HepG2 (cell line): Measurements from ENCODE around the gene ITGA6. TPM values are rescaled to one million over a fixed set of nuclear protein-coding genes. Genes with fewer than 3 reads are reported as not detected.

Experiments used
- ATAC-seq: fragments of 200-7000 bp; cut with Tn5 transposase; 3 replicates; pipeline ENCODE4 v1.9.1; 2020; ENCODE audit warnings: mild to moderate bottlenecking, moderate library complexity
- BruUV-seq: library from RNA; stranded (reverse); fragments of 400-500 nt; replicated peaks from 2 replicates; lab custom pipeline; 2021; lab: Mats Ljungman, UMichigan
- CTCF ChIA-PET: fragments of 300-600 bp; formaldehyde crosslinking; extraction: SDS; loops from one replicate; lab custom pipeline; 2021; ENCODE audit warnings: low total read pairs, inconsistent platforms, low intra/inter-chr PET ratio; lab: Yijun Ruan, JAX
- POLR2A ChIA-PET: fragments of 350-600 bp; sonication (Branson Sonifier 250); formaldehyde crosslinking; loops from one replicate; lab custom pipeline; 2020; ENCODE audit warnings: antibody characterized with exemption, inconsistent platforms; lab: Yijun Ruan, JAX
- DNase-seq: peaks from one replicate; pipeline ENCODE4 v3.0.0-alpha.2; 2015; ENCODE audit warnings: low spot score
- FAIRE-seq: peaks from 3 replicates; lab custom pipeline; 2011; peaks lifted over from hg19 to GRCh38; lab: Jason Lieb, UNC
- H2AFZ ChIP-seq: one replicate; pipeline ENCODE4 v1.6.1; 2011; ENCODE audit warnings: low read length, inconsistent platforms
- H3K27ac ChIP-seq: fragments of 300-600 bp; 3 replicates; pipeline ENCODE4 v1.8.0; 2011; ENCODE audit warnings: mixed run types, mild to moderate bottlenecking, mixed read lengths, low read length, inconsistent platforms; ENCODE audit not compliant: insufficient read depth; ENCODE audit errors: extremely low read length
- H3K27me3 ChIP-seq, 2 experiments: fragments of 200-600 bp in 1 of 2; 2 replicates in 1 of 2; 3 replicates in 1 of 2; pipeline versions ENCODE4 v1.6.0 to v1.8.0; 2011; ENCODE audit warnings: low read length in 2 of 2, mild to moderate bottlenecking in 2 of 2, moderate library complexity in 2 of 2, inconsistent platforms in 1 of 2; ENCODE audit not compliant: insufficient read depth in 2 of 2, control insufficient read depth in 1 of 2
- H3K36me3 ChIP-seq, 2 experiments: fragments of 200-600 bp in 1 of 2; replicated peaks in 1 of 2; 2 replicates in 1 of 2; 3 replicates in 1 of 2; pipeline versions ENCODE4 v1.5.1 to v1.8.0; 2011; ENCODE audit warnings: low read length in 2 of 2, inconsistent platforms in 1 of 2; ENCODE audit not compliant: insufficient read depth in 2 of 2, control insufficient read depth in 1 of 2
- H3K4me1 ChIP-seq: 2 replicates; pipeline ENCODE4 v1.5.1; 2012; ENCODE audit warnings: low read length, inconsistent platforms; ENCODE audit not compliant: insufficient read depth
- H3K4me2 ChIP-seq: 2 replicates; pipeline ENCODE4 v1.6.0; 2011; ENCODE audit warnings: low read depth, low read length, inconsistent platforms
- H3K4me3 ChIP-seq, 3 experiments: fragments of 200-600 bp in 1 of 3; sonication (generic), shearing (Covaris generic) in 1 of 3; replicated peaks in 1 of 3; 2 replicates each; pipeline ENCODE4 v1.5.1; 2011 to 2016; ENCODE audit warnings: low read length in 3 of 3, inconsistent platforms in 2 of 3, low read depth in 2 of 3, mild to moderate bottlenecking in 2 of 3, control low read depth in 1 of 3, mixed read lengths in 1 of 3; ENCODE audit not compliant: insufficient read depth in 1 of 3
- H3K79me2 ChIP-seq: one replicate; pipeline ENCODE4 v1.6.1; 2011; ENCODE audit warnings: low read length, inconsistent platforms; ENCODE audit not compliant: insufficient read depth
- H3K9ac ChIP-seq: 2 replicates; pipeline ENCODE4 v1.6.0; 2011; ENCODE audit warnings: mild to moderate bottlenecking, low read depth, low read length, inconsistent platforms; ENCODE audit not compliant: insufficient read depth
- H3K9me3 ChIP-seq: 2 replicates; pipeline ENCODE4 v1.5.1; 2012; ENCODE audit warnings: mild to moderate bottlenecking, low read length
- H4K20me1 ChIP-seq: 2 replicates; pipeline ENCODE4 v1.6.0; 2011; ENCODE audit warnings: inconsistent platforms, mild to moderate bottlenecking, low read length, moderate library complexity; ENCODE audit not compliant: insufficient read depth
- FOSL1 ChIP-seq: sonication (generic); formaldehyde crosslinking; IDR thresholded peaks from 2 replicates; pipeline ENCODE4 v1.9.0; 2021; ENCODE audit warnings: missing genetic modification reagents, borderline replicate concordance
- KDM3A ChIP-seq: IDR thresholded peaks from 2 replicates; pipeline ENCODE4 v1.6.1; 2018; ENCODE audit warnings: low read depth, missing compliant biosample characterization
- SMAD3 ChIP-seq: sonication (generic); formaldehyde crosslinking; IDR thresholded peaks from 2 replicates; pipeline ENCODE4 v1.4.0; 2020; ENCODE audit warnings: missing genetic modification reagents
- ZNF205 ChIP-seq: IDR thresholded peaks from 2 replicates; pipeline ENCODE4 v1.6.1; 2018; ENCODE audit warnings: missing biosample characterization, missing genetic modification reagents
- WGBS: methylation state at CpG from one replicate; pipeline ENCODE4 v1.1.6; 2017; ENCODE audit warnings: low lambda C conversion rate; 5-methylcytosine and 5-hydroxymethylcytosine counted together
- in situ Hi-C: cut with HindIII; loops from 2 replicates; pipeline ENCODE4 v1.10.0; 2017; ENCODE audit warnings: low pct_unique_long_range_greater_than_20kb; ENCODE audit not compliant: extremely low pct_ligation_motif_present
- intact Hi-C: fragments of 100-400 bp; cut with micrococcal nuclease; formaldehyde crosslinking; loops from one replicate; pipeline ENCODE4 v1.10.0; 2022; ENCODE audit not compliant: unreplicated experiment
- polyA plus RNA-seq, 8 experiments: library from polyadenylated mRNA; depleted of rRNA in 3 of 8; stranded (reverse) in 7 of 8; unstranded in 1 of 8; fragments of >200 nt; fragmentation: Illumina TruSeq in 4 of 8; extraction: Trizol in 4 of 8; gene quantifications; 2 replicates each; pipeline versions ENCODE4 v1.2.1 to v1.2.3, GENCODE V29; 2011 to 2016; ENCODE audit warnings: low read depth in 4 of 8, missing spikeins in 1 of 8, mixed read lengths in 1 of 8; ENCODE audit not compliant: insufficient read depth in 1 of 8
- total RNA-seq, 5 experiments: library from RNA; depleted of rRNA; stranded (reverse); fragments of >200 nt; fragmentation: Illumina TruSeq; extraction: Trizol; gene quantifications; 2 replicates each; pipeline ENCODE4 v1.2.3, GENCODE V29; 2016; ENCODE audit warnings: low read depth in 1 of 5

ITGA6 gene
- total and polyA plus RNA-seq, 2 of the 13 experiments (the other 11 are each of a cell fraction or from before 2014, with no cell fraction given) = 24.0 to 92.5 TPM

DNA sequence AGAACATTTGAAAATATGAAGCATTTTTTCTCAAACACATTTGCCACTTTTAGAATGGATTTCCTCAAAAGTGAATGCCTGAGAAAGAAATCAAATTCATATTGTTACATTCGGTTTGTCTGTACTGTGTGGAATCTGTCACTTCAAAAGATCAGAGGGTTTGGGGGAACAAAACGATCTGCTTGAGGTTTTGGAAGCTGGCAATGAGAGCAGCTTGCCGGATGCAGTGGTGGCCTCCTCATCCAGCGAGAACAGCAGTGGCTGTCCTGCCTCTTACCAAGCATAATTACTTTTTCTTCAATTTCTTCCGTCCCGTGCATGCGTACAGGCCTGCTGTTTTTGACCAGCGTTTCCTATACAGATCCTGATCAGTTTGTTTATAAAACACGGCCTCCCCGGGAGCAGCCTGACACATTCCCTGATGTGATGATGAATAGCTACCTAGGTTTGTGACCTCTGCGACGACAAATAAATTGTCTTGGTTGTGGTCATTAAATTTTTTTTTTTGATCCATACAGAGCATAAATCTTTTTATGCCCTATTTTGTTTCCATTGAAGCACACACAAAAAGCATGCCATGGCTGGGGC lies 45.2 kb downstream of the ITGA6 start:
- Histone ChIP-seq H3K9ac (no peak overlapping the region), H3K27ac (no peak overlapping the region), H3K79me2 (no peaks in the 10 kb centered on the region), H3K9me3 (no peaks in the 10 kb centered on the region), H3K36me3 (peaks cover 4 to 78% of the 10 kb centered on the region in 2 experiments), H3K4me1 (peaks cover 12% of the 10 kb centered on the region; the same call in 1 of the 2 replicates), H4K20me1 (no peaks in the 10 kb centered on the region), H3K4me2 (no peak overlapping the region), H3K27me3 (no peaks in the 10 kb centered on the region)
- no TSS peak for BruUV-seq
- WGBS = 97% methylated on average over 12 of the region's 12 CpGs
- POLR2A ChIA-PET = no interaction called here
- FAIRE-seq = no peak
- DNase-seq = no peak
- no peak for TF ChIP-seq SMAD3
- TF ChIP-seq FOSL1 (CRISPR knock-in tag) = no peak
- TF ChIP-seq, all 625 proteins: peak for 0
- Histone ChIP-seq H2AFZ (no peak overlapping the region), H3K4me3 (no peak overlapping the region)
- in situ Hi-C loops (no loop called here), intact Hi-C loops (no loop called here)
- CTCF ChIA-PET = no interaction called here
- no peak for ATAC-seq

GRCh38 chr2:172473167-172473566 lies 45.8 kb downstream of the ITGA6 start:
- H2AFZ ChIP-seq = no peak overlapping the region
- in situ Hi-C loops (no loop called here), intact Hi-C loops (no loop called here)
- no peaks in the 10 kb centered on the region for H3K9me3 ChIP-seq
- ChIA-PET CTCF (no interaction called here), POLR2A (no interaction called here)
- H3K9ac ChIP-seq = no peak overlapping the region
- TF ChIP-seq ZNF205 (CRISPR knock-in tag) (no peak), KDM3A (CRISPR knock-in tag) (no peak)
- H3K4me1 ChIP-seq = peaks cover 12% of the 10 kb centered on the region; the same call in 1 of the 2 replicates
- H3K4me2 ChIP-seq = no peak overlapping the region
- H3K27me3 ChIP-seq = no peaks in the 10 kb centered on the region
- FAIRE-seq (no peak), DNase-seq (no peak), ATAC-seq (no peak)
- H3K36me3 ChIP-seq = peaks cover 5 to 75% of the 10 kb centered on the region in 2 experiments
- no peaks in the 10 kb centered on the region for H4K20me1 ChIP-seq
- H3K27ac ChIP-seq = no peak overlapping the region
- BruUV-seq = no TSS peak
- H3K4me3 ChIP-seq = no peak overlapping the region
- no peaks in the 10 kb centered on the region for H3K79me2 ChIP-seq
